CD4-positive, CD25-positive, alpha-beta regulatory T cell (primary cell): ENCODE data around the gene FEN1. TPM values are rescaled to one million over a fixed set of nuclear protein-coding genes. Genes with fewer than 3 reads are reported as not detected.

ENCODE experiments used
- ATAC-seq, 2 donors: fragments of 150-1000 bp; cut with Tn5 transposase; one replicate each; pipeline ENCODE4 v1.10.0; 2021; ENCODE audit warnings: low read depth in 2 of 2, moderate number of reproducible peaks in 2 of 2, moderate library complexity in 1 of 2
- DNase-seq, 3 donors: peaks; one replicate each; pipeline versions ENCODE4 v3.0.0 to v3.0.0-alpha.2; 2012 to 2022; ENCODE audit warnings: mixed read lengths in 1 of 3
- H3K27ac ChIP-seq: one replicate; pipeline ENCODE4 v1.7.0; 2013; ENCODE audit warnings: mild to moderate bottlenecking, low read length; ENCODE audit not compliant: insufficient read depth, poor library complexity, severe bottlenecking
- H3K27me3 ChIP-seq: one replicate; pipeline ENCODE4 v1.7.0; 2013; ENCODE audit warnings: low read length; ENCODE audit not compliant: control insufficient read depth, insufficient read depth
- H3K36me3 ChIP-seq: one replicate; pipeline ENCODE4 v1.7.0; 2013; ENCODE audit warnings: mild to moderate bottlenecking, low read length, moderate library complexity; ENCODE audit not compliant: control insufficient read depth, insufficient read depth
- H3K4me1 ChIP-seq: 2 replicates; pipeline ENCODE4 v1.7.0; 2013; ENCODE audit warnings: mild to moderate bottlenecking, low read length; ENCODE audit not compliant: insufficient read depth, control insufficient read depth, poor library complexity, severe bottlenecking
- H3K4me3 ChIP-seq: one replicate; pipeline ENCODE4 v1.7.0; 2013; ENCODE audit warnings: low read depth, mild to moderate bottlenecking, low read length, moderate library complexity
- H3K9me3 ChIP-seq, 2 experiments: 1 replicate in 1 of 2; 2 replicates in 1 of 2; pipeline ENCODE4 v1.7.0; 2013; ENCODE audit warnings: low read length in 2 of 2, mild to moderate bottlenecking in 1 of 2, moderate library complexity in 1 of 2; ENCODE audit not compliant: control insufficient read depth in 2 of 2
- H3K27ac Mint-ChIP-seq, 3 donors: one replicate each; pipeline ENCODE4 v1.8.0; 2020 to 2022; ENCODE audit warnings: mild to moderate bottlenecking in 3 of 3, mixed read lengths in 3 of 3, moderate library complexity in 2 of 3
- H3K27me3 Mint-ChIP-seq: one replicate; pipeline ENCODE4 v1.8.0; 2022; ENCODE audit warnings: mild to moderate bottlenecking, mixed read lengths
- H3K36me3 Mint-ChIP-seq: one replicate; pipeline ENCODE4 v1.8.0; 2020; ENCODE audit warnings: mixed read lengths
- H3K4me1 Mint-ChIP-seq, 4 donors: one replicate each; pipeline ENCODE4 v1.8.0; 2020 to 2022; ENCODE audit warnings: mixed read lengths in 4 of 4, mild to moderate bottlenecking in 1 of 4
- H3K4me3 Mint-ChIP-seq, 4 donors: one replicate each; pipeline ENCODE4 v1.8.0; 2020 to 2022; ENCODE audit warnings: mild to moderate bottlenecking in 4 of 4, mixed read lengths in 4 of 4, moderate library complexity in 3 of 4
- H3K9me3 Mint-ChIP-seq, 7 donors: one replicate each; pipeline ENCODE4 v1.8.0; 2020 to 2022; ENCODE audit warnings: mixed read lengths in 7 of 7, mild to moderate bottlenecking in 3 of 7, moderate library complexity in 2 of 7
- polyA plus RNA-seq, 4 donors: library from polyadenylated mRNA; unstranded; fragments of 300-500 nt; fragmentation: Illumina TruSeq; gene quantifications; one replicate each; pipeline ENCODE4 v1.2.3, GENCODE V29; 2021
- total RNA-seq: library from RNA; stranded (reverse); gene quantifications from one replicate; pipeline ENCODE4 v1.2.3, GENCODE V29; 2022

Gene FEN1
- total and polyA plus RNA-seq, 5 donors from 2014 or later: 13.2 to 24.5 (median 22.1) TPM

DNA sequence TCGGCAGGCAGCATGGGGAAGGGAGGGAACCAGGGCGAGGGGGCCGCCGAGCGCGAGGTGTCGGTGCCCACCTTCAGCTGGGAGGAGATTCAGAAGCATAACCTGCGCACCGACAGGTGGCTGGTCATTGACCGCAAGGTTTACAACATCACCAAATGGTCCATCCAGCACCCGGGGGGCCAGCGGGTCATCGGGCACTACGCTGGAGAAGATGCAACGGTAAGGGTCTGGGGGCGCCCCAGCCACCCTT lies 35.6 kb downstream of the FEN1 start:
- no peak for ATAC-seq

DNA sequence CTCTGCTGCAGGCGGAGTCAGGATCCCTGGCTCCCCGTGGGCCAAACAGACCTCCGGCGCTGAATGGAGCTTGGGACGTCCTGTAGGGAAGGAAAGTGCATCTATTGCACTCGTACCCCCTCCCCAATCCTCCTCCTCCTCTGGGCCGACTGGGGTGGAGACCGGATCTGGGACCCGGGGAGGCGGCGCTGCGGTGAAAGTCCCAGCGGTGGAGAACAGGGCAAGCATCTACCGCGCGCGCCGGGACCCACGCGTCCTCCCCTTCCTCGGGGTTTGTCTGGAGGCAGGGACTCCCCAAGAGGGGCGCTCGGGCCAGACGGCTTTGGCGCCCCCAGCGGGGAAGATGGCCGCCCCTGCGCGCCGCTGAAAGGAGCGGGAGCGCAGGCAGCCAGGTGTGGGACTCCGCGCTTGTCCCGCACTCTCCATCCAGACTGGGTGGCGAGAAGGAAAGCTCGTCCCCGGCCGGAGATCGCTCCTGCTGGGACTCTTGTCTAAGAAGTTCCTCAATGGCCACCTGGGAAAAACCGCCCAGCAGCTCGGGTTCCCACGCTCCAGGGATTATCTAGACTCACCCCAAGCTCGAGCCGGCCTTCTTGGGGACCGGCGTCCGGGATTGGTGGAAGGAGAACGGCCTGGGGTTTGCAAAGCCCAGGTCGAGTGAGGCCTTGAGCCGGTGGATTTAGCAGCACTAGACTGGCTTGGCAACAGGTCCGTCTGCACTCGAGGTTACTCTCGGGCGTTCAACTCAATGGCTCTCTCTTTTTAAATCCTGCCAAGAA lies 36.1 kb downstream of the FEN1 start:
- Histone ChIP-seq H3K4me3 (no peak overlapping the region), H3K4me1 (peaks cover 21% of the 10 kb centered on the region), H3K9me3 (no peaks in the 10 kb centered on the region), H3K27me3 (peaks cover 4% of the 10 kb centered on the region), H3K36me3 (no peaks in the 10 kb centered on the region), H3K27ac (no peak overlapping the region)
- ATAC-seq (no peak), DNase-seq (peak in 1 of 3 donors; percentile 33)
- Mint-ChIP-seq H3K4me3 (peak overlapping the region in 3 of 4 donors; percentile 62 to 77 (median 74)), H3K36me3 (no peaks in the 10 kb centered on the region), H3K9me3 (peaks cover 0 to 1% (median 0%) of the 10 kb centered on the region in 7 donors), H3K27ac (peak overlapping the region in 1 of 3 donors; percentile 62), H3K27me3 (peaks cover 71% of the 10 kb centered on the region), H3K4me1 (peaks cover 3 to 22% (median 5%) of the 10 kb centered on the region in 4 donors)

More for the DNA sequence above, 35.6 kb downstream of the FEN1 start:
- Histone ChIP-seq H3K27ac (no peak overlapping the region), H3K9me3 (no peaks in the 10 kb centered on the region), H3K4me1 (peaks cover 21% of the 10 kb centered on the region), H3K36me3 (no peaks in the 10 kb centered on the region), H3K27me3 (peaks cover 4% of the 10 kb centered on the region), H3K4me3 (no peak overlapping the region)
- peaks cover 0 to 18% (median 3%) of the 10 kb centered on the region in 4 donors for H3K4me1 Mint-ChIP-seq
- H3K9me3 Mint-ChIP-seq: peaks cover 0 to 1% (median 0%) of the 10 kb centered on the region in 7 donors
- peaks cover 73% of the 10 kb centered on the region for H3K27me3 Mint-ChIP-seq
- peak overlapping the region in 3 of 4 donors; percentile 62 to 77 (median 74) for H3K4me3 Mint-ChIP-seq
- H3K36me3 Mint-ChIP-seq: no peaks in the 10 kb centered on the region
- no peak for DNase-seq
- no peak overlapping the region for H3K27ac Mint-ChIP-seq

DNA sequence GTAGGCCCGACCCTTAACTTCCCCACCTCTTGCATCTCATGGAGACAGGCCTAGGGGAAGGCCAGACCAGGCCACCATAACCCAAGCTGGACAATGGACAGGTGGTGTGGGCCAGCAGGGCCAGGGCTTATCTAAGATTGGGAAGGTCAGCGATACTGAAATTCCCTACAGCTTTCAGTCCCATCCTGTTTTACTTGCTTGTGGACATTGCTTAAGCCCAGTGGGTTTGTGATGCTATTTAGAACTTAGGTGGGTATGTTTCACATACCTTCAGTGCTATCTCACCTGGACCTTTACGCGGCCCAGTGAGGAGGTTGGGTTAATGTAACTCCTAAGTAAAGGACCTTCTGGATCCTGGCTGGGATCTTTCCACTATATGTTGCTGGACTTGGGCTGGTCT lies 37.1 kb downstream of the FEN1 start:
- H3K4me1 ChIP-seq: peaks cover 30% of the 10 kb centered on the region
- Mint-ChIP-seq H3K27ac (no peak overlapping the region), H3K36me3 (no peaks in the 10 kb centered on the region), H3K9me3 (no peaks in the 10 kb centered on the region), H3K27me3 (peaks cover 64% of the 10 kb centered on the region), H3K4me3 (peak overlapping the region in 1 of 4 donors; percentile 62), H3K4me1 (peaks cover 4 to 31% (median 5%) of the 10 kb centered on the region in 4 donors)
- H3K27ac ChIP-seq: no peak overlapping the region
- H3K27me3 ChIP-seq: peaks cover 4% of the 10 kb centered on the region
- DNase-seq (no peak), ATAC-seq (no peak)
- no peak overlapping the region for H3K4me3 ChIP-seq
- no peaks in the 10 kb centered on the region for H3K9me3 ChIP-seq
- no peaks in the 10 kb centered on the region for H3K36me3 ChIP-seq

- Histone ChIP-seq H3K9me3 (no peaks in the 10 kb centered on the region), H3K36me3 (no peaks in the 10 kb centered on the region), H3K4me1 (peaks cover 33% of the 10 kb centered on the region), H3K4me3 (no peak overlapping the region), H3K27me3 (peaks cover 4% of the 10 kb centered on the region), H3K27ac (no peak overlapping the region)
- DNase-seq (no peak), ATAC-seq (no peak)
- Mint-ChIP-seq H3K27me3 (peaks cover 58% of the 10 kb centered on the region), H3K27ac (no peak overlapping the region), H3K36me3 (no peaks in the 10 kb centered on the region), H3K4me3 (peak overlapping the region in 1 of 4 donors; percentile 62), H3K9me3 (no peaks in the 10 kb centered on the region), H3K4me1 (peaks cover 4 to 35% (median 5%) of the 10 kb centered on the region in 4 donors)
Observed at GRCh38 chr11:61830237-61831105, 37.8 kb downstream of the FEN1 start.

DNA sequence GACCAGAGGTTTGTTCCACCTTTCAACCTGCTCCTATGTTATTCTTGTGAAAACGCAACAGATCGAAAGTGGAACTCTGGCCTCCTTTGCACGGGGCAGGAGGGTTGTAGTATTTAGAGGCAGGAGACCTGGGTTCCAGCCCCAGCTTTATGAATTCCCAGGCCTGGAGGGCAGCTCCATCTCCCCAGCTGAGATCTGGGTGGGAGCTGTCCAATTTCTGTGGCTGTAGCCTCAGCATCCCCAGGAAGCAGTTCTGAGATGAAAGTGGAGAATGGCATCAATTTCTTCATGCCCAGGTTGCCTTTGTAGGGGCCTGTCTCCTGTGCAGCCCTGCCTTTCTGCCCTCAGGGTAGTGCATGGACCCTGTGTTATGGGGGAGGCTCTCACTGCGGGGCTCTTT lies 39.5 kb downstream of the FEN1 start:
- H3K9me3 Mint-ChIP-seq: no peaks in the 10 kb centered on the region
- no peak overlapping the region for H3K27ac Mint-ChIP-seq
- peak overlapping the region in 1 of 4 donors; percentile 58 for H3K4me3 Mint-ChIP-seq
- peaks cover 45% of the 10 kb centered on the region for H3K27me3 Mint-ChIP-seq
- no peak overlapping the region for H3K27ac ChIP-seq
- H3K9me3 ChIP-seq: no peaks in the 10 kb centered on the region
- peaks cover 4% of the 10 kb centered on the region for H3K27me3 ChIP-seq
- peaks cover 33% of the 10 kb centered on the region for H3K4me1 ChIP-seq
- H3K4me1 Mint-ChIP-seq: peaks cover 4 to 32% (median 5%) of the 10 kb centered on the region in 4 donors
- ATAC-seq (no peak), DNase-seq (no peak)
- H3K36me3 ChIP-seq: no peaks in the 10 kb centered on the region
- no peak overlapping the region for H3K4me3 ChIP-seq
- H3K36me3 Mint-ChIP-seq: no peaks in the 10 kb centered on the region

- H3K4me1 Mint-ChIP-seq: peaks cover 4 to 30% (median 5%) of the 10 kb centered on the region in 4 donors
Observed at GRCh38 chr11:61832754-61833153, 40.0 kb downstream of the FEN1 start.

GRCh38 chr11:61833471-61833870 lies 40.8 kb downstream of the FEN1 start:
- H3K36me3 ChIP-seq: no peaks in the 10 kb centered on the region
- Mint-ChIP-seq H3K27ac (peak overlapping the region in 1 of 3 donors; percentile 71), H3K9me3 (no peaks in the 10 kb centered on the region), H3K4me1 (peaks cover 2 to 26% (median 4%) of the 10 kb centered on the region in 4 donors), H3K4me3 (peak overlapping the region in 1 of 4 donors; percentile 50), H3K36me3 (no peaks in the 10 kb centered on the region), H3K27me3 (peaks cover 38% of the 10 kb centered on the region)
- no peak for ATAC-seq
- H3K9me3 ChIP-seq: no peaks in the 10 kb centered on the region
- no peak for DNase-seq
- no peak overlapping the region for H3K4me3 ChIP-seq
- no peak overlapping the region for H3K27ac ChIP-seq
- peaks cover 23% of the 10 kb centered on the region for H3K4me1 ChIP-seq
- peaks cover 4% of the 10 kb centered on the region for H3K27me3 ChIP-seq

More at GRCh38 chr11:61832754-61833153, 40.0 kb downstream of the FEN1 start:
- no peak for ATAC-seq
- Histone ChIP-seq H3K27ac (no peak overlapping the region), H3K4me3 (no peak overlapping the region), H3K9me3 (no peaks in the 10 kb centered on the region), H3K4me1 (peaks cover 30% of the 10 kb centered on the region), H3K27me3 (peaks cover 4% of the 10 kb centered on the region), H3K36me3 (no peaks in the 10 kb centered on the region)
- no peaks in the 10 kb centered on the region for H3K36me3 Mint-ChIP-seq
- peak overlapping the region in 1 of 4 donors; percentile 50 for H3K4me3 Mint-ChIP-seq
- peaks cover 40% of the 10 kb centered on the region for H3K27me3 Mint-ChIP-seq
- no peak for DNase-seq
- no peak overlapping the region for H3K27ac Mint-ChIP-seq
- no peaks in the 10 kb centered on the region for H3K9me3 Mint-ChIP-seq
